Prostate gland (tissue), 2 donors: ENCODE results near the gene TMEM185B.

Source experiments
- CTCF ChIP-seq, 4 experiments: fragments of 200-600 bp in 2 of 4; fragments of 450-650 bp in 2 of 4; sonication (generic) in 2 of 4; IDR thresholded peaks; 1 replicate in 3 of 4; 2 replicates in 1 of 4; pipeline ENCODE4 v1.5.1; 2016 to 2019; ENCODE audit warnings: antibody characterized with exemption in 4 of 4, mild to moderate bottlenecking in 2 of 4, moderate library complexity in 2 of 4
- POLR2A ChIP-seq: fragments of 450-650 bp; IDR thresholded peaks from one replicate; pipeline ENCODE4 v1.6.1; 2016; ENCODE audit warnings: antibody characterized with exemption, mild to moderate bottlenecking
- POLR2AphosphoS5 ChIP-seq: sonication (generic); formaldehyde crosslinking; IDR thresholded peaks from one replicate; pipeline ENCODE4 v1.6.1; 2017; ENCODE audit warnings: antibody characterized with exemption

DNA sequence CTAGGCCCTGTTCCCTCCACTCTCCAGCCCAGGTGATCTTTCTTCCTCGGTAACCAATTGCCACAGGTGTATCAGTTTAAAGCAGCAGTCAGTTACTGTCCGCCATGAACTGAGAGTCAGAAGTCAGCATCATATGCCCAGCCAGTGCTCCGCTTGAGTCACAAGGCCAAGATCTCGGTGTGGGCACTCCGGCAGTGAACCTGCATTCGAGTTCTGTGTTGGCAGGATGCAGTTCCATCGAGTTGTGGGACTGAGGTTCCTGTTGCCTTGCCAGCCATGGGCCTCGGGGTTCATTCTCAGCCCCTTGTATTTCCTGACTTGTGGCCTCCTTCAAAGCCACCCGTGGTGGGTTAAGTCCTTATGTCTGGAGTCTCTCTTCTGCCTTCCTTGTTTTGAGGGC is 3.1 kb upstream of the TMEM185B start:
- TF ChIP-seq CTCF (IDR thresholded peaks at IDR 0.05) (no peak), POLR2AphosphoS5 (no peak), POLR2A (no peak)
